NCI-H510A treated with DMSO at 0.1 percent for 48 hours (cell line): ENCODE data around the gene VTN.

Experiments used
- DNase-seq: peaks from one replicate; lab custom pipeline; 2025; lab: John Stamatoyannopoulos, UW

VTN gene

DNA sequence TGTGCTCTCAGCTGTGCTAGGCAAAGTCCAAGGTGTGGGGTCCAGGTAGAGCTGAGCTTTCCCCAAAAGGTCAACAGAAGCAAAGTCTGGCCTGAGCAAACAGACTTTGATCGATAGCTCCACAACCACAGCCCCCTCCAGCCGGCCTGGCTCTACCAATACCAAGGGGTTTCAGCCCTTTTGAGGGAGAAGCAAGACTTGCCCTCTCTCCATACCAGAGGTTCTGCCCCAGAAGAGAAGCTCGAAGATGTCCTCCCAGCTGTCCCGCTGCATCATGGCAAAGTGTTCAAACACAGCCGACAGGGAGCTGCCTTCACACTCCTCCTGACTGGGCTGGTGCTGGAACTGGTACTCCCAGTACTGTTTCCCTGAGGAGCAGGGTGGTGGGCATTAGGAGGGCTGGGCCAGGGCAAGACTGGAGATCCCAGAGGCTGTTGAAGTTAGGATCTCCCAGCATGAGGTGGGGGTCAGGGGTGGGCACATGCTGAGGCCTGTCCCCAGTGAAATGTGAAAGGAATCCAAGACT, 1.7 kb downstream of the VTN start:
- DNase-seq: no peak

DNA sequence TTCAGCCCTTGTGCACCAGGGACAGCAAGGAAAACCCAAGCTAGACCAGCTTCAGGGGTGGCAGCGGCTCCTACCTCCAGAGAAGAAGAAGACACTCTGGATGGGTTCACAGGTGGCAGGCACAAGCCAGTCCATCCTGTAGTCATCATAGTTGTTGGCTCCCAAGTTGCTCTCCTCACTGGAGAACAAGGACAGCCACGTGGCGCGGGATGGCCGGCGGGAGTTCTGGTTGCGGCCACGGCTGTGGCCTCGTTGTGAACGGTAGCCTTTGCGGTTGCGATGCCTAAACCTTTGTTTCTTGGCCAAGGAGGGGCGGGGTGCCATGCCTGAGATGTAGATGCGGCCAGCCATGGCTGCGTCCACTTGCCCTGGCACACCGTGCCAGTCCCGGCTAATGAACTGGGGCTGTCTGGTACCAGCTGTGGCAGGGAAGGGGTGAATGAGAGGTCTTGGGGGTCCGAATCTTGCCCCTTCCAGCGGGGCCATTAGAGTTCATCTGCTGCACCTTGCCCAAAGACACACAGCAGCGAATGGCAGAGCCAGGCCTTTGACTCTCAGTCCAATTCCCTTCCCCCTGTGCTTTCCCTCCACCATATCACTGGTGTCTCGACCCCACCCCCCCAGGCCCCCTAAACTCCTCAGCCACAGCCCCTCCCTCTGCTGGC, 2.3 kb downstream of the VTN start:
- DNase-seq: no peak

- no peak for DNase-seq
Observed at GRCh38 chr17:28366605-28367004, 3.5 kb downstream of the VTN start.

DNA sequence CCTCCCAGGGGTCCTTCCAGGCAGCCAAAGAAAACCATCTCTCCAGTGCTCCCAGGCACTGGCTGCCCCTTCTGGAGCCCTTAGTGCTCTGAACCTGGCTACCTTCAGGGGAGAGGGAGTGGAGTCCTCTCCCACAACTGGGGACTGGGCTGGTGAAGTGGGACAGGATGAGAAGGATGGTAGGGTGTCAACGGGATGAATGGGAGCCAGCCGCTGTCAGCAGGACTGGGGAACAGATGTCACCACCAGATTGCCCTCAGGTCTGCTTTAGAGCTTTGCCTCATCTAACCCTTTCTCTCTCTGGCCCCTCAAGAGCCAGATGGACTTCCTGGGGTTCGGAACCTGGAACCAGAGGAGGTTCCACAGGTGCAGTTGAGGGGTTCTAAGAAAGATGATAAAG, 4.6 kb downstream of the VTN start:
- DNase-seq: no peak

GRCh38 chr17:28364665-28365363, 5.3 kb downstream of the VTN start, which contains the start of gene SEBOX:
TSS of gene SEBOX (minus strand) at chr17:28365199. CDS start at chr17:28365151, 48 bp downstream.
- no peak for DNase-seq

- DNase-seq: no peak
Observed at GRCh38 chr17:28363776-28364650, 6.1 kb downstream of the VTN start.

DNA sequence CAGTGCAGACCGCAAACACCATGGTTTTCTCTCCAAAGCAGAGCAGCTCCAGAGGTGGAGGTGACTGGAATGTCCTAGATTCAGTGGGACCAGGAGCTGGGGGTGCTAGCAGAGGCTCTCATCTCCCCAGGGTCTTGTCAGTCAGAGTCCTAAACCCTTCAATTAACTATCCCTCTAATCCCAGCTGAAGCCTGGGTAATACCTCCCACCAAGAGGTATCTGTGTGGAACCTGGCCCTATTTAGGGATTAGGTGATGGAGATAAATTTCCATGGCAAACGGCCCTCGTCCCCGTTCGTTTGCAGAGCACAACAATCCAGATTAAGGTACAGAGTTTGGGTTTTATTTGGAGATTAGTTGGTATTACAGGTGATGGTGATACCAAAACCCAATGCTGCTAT, 6.9 kb downstream of the VTN start:
- DNase-seq: no peak

- no peak for DNase-seq
Observed at GRCh38 chr17:28357901-28358197, 12.3 kb downstream of the VTN start.

- peak; percentile 83 for DNase-seq
Observed at GRCh38 chr17:28357061-28357900, 12.8 kb downstream of the VTN start, which contains the start of gene POLDIP2. TSS of gene POLDIP2 (minus strand) at chr17:28357527. CDS start at chr17:28357448, 79 bp downstream.

GRCh38 chr17:28350271-28350670, 19.8 kb downstream of the VTN start:
- no peak for DNase-seq

GRCh38 chr17:28348979-28349378, 21.1 kb downstream of the VTN start:
- DNase-seq: no peak

- no peak for DNase-seq
Observed at GRCh38 chr17:28347261-28347891, 22.7 kb downstream of the VTN start.

- no peak for DNase-seq
Observed at GRCh38 chr17:28346746-28347246, 23.3 kb downstream of the VTN start.

GRCh38 chr17:28346199-28346580, 23.9 kb downstream of the VTN start:
- no peak for DNase-seq

DNA sequence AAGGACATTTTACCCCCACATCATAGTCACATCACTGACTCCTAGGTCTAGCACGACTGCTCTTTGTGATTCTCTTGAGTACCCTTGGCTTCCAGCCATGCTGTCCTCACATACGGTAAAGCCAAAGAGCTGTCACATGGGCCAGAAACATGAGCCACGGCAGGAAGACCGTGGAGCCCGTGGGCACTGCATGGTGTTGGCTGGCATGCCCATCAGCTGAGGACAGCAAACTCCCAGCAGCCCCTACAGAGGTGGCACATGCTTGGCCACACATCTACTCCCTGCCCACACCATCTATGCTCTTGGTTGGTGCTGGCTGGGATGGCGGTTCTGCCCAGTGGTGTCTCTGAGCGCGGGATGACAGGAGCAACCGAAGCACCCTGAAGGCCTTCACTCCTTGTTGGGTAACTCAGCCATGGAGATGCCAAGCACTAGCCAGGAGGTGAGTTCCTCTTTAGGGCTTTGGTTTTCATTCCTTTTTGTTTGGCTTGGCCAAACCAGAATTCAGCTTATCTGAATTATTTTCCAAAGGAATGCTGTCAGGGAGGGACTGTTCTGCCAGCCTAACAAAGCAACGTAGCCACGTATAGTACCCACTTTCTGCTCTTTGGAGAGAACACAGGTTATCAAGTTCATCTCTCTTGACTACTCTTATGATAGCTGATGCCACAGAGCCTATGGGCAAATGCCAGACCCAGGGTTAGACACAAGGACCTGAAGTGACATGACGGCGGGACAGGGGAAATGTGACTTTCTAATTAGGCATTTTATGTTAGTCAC, 24.5 kb downstream of the VTN start:
- no peak for DNase-seq

GRCh38 chr17:28344435-28344901, 25.6 kb downstream of the VTN start:
- no peak for DNase-seq

DNA sequence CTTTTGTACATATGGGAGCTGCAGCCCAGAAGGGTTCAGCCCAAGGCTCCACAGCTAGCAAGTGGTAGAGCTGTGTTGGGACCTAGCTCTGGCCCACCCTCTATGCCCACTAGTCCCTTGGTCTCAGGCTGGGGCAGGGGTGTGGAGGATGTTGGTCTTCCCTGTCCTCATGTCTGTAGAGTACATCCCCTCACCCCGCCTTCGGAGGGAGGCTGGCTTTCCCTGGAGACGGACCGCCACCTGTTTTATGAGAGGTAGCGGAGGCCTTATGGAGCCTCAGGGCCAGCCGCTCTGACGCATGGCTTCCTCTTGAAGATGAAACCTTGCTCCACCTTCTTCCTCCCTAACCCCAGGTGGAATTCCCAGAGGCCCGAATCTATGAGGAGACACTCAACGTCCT, 26.1 kb downstream of the VTN start:
- no peak for DNase-seq

- peak; percentile 59 for DNase-seq
Observed at GRCh38 chr17:28343491-28343932, 26.6 kb downstream of the VTN start.

- no peak for DNase-seq
Observed at GRCh38 chr17:28342313-28342712, 27.8 kb downstream of the VTN start.

DNA sequence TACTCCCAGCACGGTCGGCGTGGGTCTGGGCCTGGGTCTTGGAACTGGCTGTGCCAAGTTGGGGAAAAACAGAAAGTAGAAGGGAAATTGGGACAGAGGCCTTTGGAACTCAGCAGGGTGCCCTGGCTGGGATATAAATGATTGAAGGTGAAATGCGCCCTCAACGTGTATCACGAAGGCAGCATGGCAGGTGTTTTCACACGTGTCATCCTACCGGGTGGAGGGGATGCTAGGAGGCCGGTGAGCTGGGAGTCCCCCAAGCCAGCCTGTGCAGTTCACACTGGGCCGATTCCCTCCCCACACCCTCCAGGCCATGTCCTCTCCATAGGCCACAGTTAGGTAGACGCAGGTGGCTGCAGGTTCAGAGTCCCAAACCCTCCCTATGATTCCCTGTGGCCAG, 28.6 kb downstream of the VTN start:
- DNase-seq: no peak
